Measurements from ENCODE around the gene SFXN5.
"Not testable (repeated sequence)": the region's sequence is repeated elsewhere in the genome, so short reads cannot be mapped to it uniquely, and the experiment has no call there.

Gene SFXN5

DNA sequence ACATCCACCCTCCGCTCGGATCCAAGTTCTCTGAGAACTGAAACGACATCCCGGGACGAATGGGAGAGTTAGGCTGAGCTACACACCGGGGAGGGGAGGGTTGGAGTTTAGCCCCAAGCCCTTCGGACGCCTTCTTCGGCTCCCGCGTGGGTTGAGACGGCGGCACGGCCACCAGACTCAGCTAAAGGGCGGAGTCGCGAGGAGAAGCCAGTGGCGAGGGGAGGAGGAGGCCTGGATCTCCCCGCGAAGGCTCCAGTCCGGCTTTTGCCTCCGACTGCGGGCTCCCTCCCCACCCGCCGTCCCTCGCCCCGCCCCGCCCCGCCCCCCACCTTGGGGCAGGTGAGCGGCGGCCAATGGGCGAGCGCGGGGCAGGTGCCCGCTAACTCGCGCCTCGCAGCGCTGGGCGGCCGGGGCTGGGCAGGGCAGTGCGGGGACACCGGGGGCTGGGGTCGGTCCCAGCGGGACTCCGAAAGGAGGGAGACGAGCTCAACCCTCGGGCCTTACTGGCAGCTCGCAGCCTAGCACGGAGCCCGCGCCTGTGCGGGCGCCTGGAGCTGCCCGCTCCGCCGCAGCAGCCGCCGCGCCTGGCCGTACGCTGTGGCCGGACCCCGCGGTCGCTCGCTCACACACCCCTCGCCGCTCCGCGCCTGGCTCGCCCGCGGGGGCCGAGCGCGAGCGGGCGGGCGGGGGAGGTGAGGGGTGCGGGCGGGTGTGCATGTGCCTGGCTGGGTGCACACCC is 154.2 kb downstream of the SFXN5 start, which contains the start of gene EMX1:
EMX1 (plus strand) TSS at position 382 of the 739 bp plus-strand sequence; CDS start at position 716, 334 bp downstream.
- DNase-seq: no peak

GRCh38 chr2:72916743-72917137 is 154.8 kb downstream of the SFXN5 start:
- DNase-seq: no peak

DNA sequence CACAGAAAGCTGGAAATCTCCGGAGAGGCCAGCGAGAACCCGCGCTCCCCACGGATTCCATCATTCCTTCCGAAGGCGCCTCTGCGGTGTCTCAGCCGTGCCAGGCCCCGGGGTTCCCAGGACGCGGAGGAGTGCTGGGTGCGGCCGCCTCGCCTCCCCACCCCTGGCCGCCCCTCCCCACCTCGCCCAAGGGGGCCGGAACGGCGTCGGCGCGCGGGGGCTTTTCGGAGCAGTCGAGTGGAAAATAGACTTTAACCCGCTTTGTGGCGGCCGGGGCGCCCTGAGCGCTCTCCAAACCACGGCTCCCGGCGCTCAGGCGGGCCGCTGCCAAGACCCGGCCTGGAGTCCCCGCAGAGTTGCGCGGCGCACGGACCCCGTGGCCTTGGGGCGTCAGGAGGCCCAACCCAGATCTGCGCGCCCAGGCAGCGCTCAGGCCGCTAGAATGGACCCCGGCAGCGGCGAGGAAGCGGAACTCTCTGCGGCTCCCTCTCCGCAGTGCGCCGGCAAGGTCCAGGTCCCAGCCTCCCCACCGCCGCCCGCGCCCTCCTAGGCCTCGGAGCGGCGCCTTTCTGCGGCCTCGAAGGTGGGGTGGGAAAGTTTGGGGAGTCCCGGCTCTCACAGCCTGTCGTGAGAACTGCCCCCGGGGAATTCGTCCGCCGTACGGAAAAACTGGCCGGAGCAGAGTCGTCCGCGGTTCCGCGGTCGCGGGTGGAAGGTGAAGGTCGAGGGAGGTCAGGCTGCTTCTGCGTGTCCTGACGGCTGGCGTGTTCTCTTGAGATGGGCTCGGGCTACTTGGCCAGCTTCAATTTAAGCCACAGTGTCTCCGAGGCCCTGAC is 155.4 kb downstream of the SFXN5 start:
- DNase-seq: peak; percentile 41

DNA sequence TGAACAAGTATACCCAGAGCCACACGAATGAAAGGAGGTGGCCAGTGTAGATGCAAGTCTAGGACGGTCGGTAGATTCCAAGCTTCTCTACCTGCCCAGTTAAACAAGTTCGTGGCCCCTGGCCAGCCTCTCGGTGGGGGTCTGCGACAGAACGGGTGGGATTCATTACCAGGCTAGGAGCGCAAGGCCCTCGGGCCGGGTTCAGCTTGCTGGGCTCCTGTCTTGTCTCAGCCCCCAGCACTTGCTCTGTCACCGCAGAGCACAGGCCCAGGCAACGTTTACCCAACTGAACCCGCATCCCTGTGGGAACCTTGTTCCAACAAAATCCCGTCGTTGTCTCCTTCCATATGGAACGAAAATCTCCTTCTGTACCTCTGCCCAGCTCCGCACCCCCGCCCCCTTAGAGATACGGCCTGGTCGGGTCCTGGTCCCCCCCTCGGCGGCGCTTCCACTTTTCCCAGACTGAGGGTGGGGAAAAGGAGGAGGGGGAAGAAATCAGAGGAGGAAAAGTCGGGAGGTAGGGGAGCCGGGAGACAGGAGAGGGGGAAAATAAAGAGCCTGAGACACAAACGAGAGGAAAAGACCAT is 156.1 kb downstream of the SFXN5 start:
- DNase-seq: no peak

GRCh38 chr2:72914589-72915319 is 156.8 kb downstream of the SFXN5 start:
- no peak for DNase-seq

DNA sequence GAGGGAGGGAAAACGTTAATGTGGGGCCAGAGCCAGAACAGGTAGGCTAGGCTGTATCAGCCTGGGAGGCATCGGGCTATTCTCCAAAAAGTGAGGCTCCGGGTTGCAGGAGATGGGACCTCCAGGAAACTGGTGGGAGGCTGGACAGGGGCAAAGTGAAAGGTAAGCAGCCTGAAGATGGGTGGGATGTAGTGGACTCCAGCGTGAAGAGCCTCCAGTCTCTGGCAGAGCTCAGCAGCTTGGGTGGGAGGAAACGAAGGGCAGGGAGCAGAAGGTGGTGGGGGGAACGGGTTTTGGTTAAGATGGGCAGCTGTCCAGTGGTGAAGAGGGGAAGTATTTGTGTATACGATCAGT is 157.3 kb downstream of the SFXN5 start:
- no peak for DNase-seq

DNA sequence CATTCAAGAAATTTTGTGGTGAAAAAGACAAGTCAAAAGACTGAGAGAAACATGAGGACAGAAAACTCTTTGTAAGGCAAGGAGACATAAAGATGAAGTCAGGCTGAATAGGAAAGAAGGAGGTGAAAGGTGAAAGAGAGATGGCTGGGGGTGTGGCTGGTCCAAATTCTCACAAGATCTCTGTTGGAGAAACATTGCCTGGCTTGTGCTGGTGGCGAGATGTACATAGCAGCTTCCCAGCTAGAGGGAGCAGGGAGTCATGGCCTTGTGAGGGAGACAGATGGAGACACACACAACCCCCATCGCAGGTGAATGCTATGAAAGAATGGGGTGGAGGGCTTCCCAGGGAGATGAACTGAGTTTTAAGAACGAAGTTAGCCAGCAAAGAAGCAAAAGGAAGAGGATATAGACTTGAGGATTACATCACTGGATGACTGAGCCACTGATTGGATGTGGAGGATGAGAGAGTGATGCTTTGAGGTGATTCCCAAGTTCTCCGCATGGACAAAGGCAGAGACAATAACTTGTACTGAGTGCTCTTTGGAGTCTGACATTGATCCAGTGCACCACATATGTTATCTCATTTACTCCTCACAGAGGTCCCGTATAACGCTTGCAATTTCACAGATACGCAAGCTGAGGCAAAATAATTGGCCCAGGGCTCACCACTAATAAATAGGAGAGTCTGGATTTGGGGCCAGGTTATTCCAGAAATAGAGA is 157.9 kb downstream of the SFXN5 start:
- no peak for DNase-seq

DNA sequence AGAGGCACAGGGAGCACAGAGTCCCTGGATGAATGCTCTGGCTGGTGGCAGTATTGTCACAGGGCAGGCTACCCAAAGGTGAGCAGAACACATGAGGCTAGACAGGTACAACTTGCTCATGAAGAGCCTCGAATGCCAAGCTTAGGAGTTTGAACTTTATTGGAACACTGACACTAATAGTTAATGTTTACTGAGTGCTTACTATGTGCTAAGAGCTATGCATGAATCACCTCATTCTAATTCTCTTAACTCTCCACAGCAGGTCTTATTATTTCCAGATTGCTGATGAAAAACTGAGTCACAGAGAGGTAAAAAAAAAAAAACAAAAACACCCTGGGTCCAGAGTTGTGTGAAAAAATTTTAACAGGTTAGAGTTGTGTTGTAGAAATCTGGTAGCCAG is 160.3 kb downstream of the SFXN5 start:
- DNase-seq: no peak

DNA sequence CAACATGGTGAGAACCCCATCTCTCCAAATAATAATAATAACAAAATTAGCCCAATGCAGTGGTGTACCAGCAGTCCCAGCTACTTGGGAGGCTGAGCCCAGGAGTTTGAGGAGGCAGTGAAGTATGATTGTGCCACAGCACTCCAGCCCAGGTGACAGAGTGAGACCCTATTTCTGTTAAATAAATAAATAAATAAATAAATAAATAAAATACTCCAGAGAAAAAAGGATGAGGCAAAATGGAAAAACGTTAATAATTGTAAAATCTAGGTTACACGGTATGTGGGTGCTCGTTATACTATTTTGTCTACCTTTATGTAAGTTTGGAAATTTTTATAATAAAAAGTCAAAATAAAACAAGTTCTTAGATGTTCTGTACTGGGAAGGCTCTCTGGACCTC is 162.8 kb downstream of the SFXN5 start:
- DNase-seq: no peak

DNA sequence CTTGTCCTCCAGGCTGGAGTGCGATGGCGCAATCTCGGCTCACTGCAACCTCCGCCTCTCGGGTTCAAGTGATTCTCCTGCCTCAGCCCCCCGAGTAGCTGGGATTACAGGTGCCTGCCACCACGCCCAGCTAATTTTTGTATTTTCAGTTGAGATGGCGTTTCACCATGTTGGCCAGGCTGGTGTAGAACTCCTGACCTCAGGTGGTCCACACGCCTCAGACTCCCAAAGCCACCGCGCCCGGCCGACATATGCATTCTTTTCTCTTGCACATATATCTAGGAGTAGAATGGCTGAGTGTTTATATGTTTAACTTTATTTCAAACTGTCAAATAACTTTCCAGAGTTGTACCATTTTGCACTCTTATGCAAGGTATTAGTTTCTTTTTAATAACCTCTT is 164.1 kb downstream of the SFXN5 start:
- not testable (repeated sequence) for DNase-seq

- DNase-seq: no peak
These were observed 170.1 kb downstream of the SFXN5 start for GRCh38 chr2:72901426-72901825.

GRCh38 chr2:72900191-72900825 is 171.2 kb downstream of the SFXN5 start:
- no peak for DNase-seq

DNA sequence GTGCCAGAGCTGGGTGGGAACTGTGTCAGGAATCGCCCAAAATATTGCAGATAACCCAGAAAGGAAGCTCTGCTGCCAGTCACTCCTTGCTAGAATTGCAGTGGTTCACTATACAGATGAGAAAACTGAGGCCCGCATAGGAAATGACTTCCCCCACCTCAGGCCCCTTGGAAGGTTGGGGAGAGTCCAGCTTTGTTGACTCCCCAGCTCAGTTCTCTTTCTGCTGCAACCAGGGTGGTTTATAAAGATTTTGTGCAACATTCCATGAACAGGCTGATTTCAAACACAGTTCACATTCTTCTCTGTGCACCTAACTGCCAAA is 173.0 kb downstream of the SFXN5 start:
- no peak for DNase-seq

DNA sequence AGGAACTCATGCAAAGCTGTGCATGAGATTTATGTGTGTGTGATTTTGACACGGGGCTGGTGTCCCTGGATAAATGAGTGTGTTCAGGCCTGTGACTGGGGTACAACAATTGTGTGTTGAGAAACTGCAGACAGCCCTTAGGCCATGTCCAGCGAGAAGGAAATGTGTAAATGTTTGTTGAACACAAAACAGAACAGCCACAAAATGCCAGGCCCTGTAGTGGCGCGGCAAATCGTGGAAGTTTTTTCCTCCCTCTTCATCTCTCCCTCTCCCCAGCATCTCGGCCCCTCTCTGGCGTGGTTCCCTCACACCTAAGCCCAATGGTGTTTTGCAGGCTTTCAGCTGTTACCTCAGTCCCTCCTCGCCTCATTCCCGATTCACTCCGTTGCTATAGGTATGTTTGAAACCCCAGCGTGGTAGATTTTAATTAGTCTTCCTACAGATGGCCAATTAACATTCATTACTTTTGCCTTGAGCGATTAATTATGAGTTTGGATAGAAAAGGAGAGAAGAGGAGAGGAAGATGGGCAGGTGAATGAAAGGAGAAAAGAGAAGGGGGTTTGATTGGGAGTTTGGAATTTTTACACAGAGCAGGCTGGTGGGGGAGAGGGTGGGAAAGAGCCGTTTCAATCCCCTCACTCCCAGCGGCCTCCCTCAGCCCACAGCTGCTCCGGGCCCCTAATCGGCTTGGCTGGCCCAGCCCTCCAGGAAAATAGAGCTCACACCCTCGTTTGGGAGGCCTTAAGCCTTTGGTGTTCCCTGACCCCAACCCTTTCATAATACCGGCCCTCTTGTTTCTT is 173.5 kb downstream of the SFXN5 start:
- no peak for DNase-seq

- DNase-seq: peak; percentile 36
These were observed 175.1 kb downstream of the SFXN5 start for GRCh38 chr2:72896446-72896845.

DNA sequence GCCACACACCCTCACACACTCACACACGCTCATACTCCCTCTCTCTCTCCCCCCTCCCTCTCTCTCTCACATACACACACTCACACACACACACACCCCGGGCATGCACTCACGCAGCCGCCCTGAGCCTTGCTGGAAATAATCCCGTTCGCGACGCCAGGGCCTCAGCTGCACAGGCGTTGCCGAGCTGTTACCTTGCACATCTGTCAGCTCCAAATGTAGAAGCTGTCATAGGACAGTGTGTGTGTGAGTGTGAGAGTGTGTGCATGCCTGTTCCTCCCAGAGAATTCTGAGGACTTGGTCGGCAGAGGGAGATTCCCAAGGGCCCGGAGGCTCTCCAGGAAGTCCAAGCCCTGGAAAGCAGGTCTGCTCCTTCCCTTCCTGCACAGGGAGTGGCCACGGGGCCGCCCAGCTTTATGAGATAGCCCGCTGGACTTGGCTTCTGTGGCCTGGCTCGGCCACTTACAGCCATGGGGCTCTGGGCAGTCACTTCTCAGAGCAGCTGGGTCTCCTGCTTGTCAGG is 175.7 kb downstream of the SFXN5 start:
- peak; percentile 31 for DNase-seq

GRCh38 chr2:72895154-72895553 is 176.4 kb downstream of the SFXN5 start:
- DNase-seq: no peak

DNA sequence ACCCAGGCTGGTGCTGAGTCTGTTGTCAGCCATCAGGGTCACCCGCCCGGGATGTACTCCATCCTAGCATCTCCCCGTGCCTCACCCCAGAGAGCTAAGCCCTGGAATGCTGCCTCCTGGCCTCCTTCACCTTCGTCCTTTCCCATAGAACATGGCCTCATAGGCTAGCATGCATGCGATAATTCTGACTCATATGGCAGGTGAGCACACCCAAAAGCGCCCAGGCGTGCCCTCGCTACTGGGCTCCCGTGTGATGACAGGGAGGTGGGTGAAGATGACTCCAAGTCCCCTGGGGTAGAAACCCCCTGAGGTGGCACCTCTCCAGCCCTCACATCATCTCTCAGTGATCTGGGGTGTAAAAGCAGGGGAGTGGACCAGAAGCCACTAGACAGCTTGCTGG is 177.0 kb downstream of the SFXN5 start:
- DNase-seq: no peak

DNA sequence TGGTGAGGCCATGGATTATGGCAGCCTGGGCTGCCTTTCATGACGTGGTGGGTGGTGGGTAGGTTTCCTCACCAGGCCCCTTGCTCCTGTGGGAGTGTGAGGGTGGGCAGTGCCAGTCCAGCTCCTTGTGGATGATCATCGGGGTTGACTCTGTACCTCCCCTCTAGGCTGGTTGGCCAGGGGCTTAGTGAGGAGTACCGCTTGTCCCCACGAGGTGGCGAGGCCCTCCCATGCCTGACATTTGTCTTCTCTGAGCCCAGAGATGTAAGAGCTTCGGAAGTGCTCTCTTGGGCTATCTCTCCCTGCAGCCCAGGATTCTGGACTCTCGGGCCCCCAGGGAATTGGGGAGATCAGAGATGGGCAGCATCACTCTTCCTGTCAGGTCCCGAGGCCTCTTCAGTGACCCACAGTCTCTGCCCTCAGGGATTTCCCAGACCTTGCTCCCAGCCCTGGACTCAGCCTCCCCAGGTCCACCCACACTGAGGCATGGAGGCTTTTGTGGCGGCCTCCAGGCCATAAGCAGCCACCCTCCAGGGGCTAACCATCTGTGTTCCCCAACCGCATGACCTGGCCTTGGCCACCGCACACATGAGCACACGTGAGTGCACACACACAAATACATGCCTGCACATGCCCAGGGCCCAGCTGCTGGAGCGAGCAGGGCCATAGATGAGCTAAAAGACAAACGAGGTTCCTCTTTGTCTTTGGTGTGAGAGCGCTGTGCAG is 177.8 kb downstream of the SFXN5 start:
- peak; percentile 64 for DNase-seq

DNA sequence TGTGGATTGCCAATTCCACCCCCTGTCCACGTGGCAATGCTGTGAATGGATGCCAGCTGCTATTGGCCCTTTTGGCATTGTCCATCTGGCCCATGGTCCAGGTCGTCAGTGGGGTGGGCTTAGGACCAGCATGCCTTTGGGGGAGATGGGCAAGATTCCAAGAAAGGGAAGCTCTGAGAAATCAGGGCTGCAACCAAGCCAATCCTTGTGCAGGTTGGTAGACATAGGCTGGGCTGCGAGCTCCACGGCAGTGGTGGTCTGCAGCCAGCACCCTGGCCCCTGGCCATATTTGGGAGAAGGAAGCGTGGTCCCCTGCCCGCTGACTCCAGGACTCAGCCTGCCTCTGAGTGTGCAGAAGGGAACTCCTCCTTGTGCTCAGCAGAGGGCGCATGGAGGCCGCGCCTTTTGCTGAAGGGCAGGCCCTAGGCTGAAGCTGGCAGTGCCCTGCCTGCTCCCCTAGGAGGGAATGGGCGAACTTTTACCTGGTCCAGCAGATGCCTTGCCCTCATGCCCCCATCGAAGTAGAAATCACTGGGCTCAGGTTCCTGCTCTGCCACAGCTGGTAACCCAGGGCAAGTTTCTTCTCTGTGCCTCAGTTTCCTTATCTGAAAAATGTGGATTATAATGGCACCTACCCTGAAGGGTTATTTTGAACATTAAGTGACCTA is 178.9 kb downstream of the SFXN5 start:
- peak; percentile 72 for DNase-seq

Measured in EL (cell line).